ENCODE data around the gene SRPK1.

DNA sequence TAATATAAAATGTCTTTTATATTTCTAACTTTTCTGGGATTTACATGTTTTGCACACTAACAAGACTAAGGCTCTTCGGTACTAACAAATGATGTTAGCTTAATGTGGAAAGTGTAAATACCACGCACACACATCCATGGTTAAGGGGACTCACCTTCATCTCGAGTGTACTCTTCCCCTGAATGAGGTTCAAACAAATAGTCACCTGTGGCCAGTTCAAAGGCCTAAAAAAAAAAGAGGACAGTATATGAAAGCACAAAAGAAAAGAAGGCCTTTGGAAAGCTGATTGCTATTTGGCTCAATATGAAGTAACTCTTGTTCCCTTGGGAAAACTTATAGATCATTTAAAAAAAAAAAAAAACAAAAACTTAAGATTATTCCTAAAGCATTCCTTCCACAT lies 78.5 kb downstream of the SRPK1 start:
- TF ChIP-seq, protein P1, sequence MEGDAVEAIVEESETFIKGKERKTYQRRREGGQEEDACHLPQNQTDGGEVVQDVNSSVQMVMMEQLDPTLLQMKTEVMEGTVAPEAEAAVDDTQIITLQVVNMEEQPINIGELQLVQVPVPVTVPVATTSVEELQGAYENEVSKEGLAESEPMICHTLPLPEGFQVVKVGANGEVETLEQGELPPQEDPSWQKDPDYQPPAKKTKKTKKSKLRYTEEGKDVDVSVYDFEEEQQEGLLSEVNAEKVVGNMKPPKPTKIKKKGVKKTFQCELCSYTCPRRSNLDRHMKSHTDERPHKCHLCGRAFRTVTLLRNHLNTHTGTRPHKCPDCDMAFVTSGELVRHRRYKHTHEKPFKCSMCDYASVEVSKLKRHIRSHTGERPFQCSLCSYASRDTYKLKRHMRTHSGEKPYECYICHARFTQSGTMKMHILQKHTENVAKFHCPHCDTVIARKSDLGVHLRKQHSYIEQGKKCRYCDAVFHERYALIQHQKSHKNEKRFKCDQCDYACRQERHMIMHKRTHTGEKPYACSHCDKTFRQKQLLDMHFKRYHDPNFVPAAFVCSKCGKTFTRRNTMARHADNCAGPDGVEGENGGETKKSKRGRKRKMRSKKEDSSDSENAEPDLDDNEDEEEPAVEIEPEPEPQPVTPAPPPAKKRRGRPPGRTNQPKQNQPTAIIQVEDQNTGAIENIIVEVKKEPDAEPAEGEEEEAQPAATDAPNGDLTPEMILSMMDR (IDR thresholded peaks at IDR 0.05; ENCODE audit: low read depth, low read length, poor library complexity, severe bottlenecking) = no peak
- TF ChIP-seq EZH2phosphoT487 (IDR thresholded peaks at IDR 0.05; ENCODE audit: borderline replicate concordance, low read length) = no peak

Measured in DOHH2 (cell line).